HepG2 (cell line): ENCODE results near the gene ZNF677. TPM values are rescaled to one million over a fixed set of nuclear protein-coding genes. Genes with fewer than 3 reads are reported as not detected.

Experiments
- ATAC-seq: fragments of 200-7000 bp; cut with Tn5 transposase; 3 replicates; pipeline ENCODE4 v1.9.1; 2020; ENCODE audit warnings: mild to moderate bottlenecking, moderate library complexity
- BruUV-seq: library from RNA; stranded (reverse); fragments of 400-500 nt; replicated peaks from 2 replicates; lab custom pipeline; 2021; lab: Mats Ljungman, UMichigan
- CTCF ChIA-PET: fragments of 300-600 bp; formaldehyde crosslinking; extraction: SDS; loops from one replicate; lab custom pipeline; 2021; ENCODE audit warnings: low total read pairs, inconsistent platforms, low intra/inter-chr PET ratio; lab: Yijun Ruan, JAX
- POLR2A ChIA-PET: fragments of 350-600 bp; sonication (Branson Sonifier 250); formaldehyde crosslinking; loops from one replicate; lab custom pipeline; 2020; ENCODE audit warnings: antibody characterized with exemption, inconsistent platforms; lab: Yijun Ruan, JAX
- DNase-seq: peaks from one replicate; pipeline ENCODE4 v3.0.0-alpha.2; 2015; ENCODE audit warnings: low spot score
- FAIRE-seq: peaks from 3 replicates; lab custom pipeline; 2011; peaks lifted over from hg19 to GRCh38; lab: Jason Lieb, UNC
- H2AFZ ChIP-seq: one replicate; pipeline ENCODE4 v1.6.1; 2011; ENCODE audit warnings: low read length, inconsistent platforms
- H3K27ac ChIP-seq: fragments of 300-600 bp; 3 replicates; pipeline ENCODE4 v1.8.0; 2011; ENCODE audit warnings: mixed run types, mild to moderate bottlenecking, mixed read lengths, low read length, inconsistent platforms; ENCODE audit not compliant: insufficient read depth; ENCODE audit errors: extremely low read length
- H3K27me3 ChIP-seq, 2 experiments: fragments of 200-600 bp in 1 of 2; 2 replicates in 1 of 2; 3 replicates in 1 of 2; pipeline versions ENCODE4 v1.6.0 to v1.8.0; 2011; ENCODE audit warnings: low read length in 2 of 2, mild to moderate bottlenecking in 2 of 2, moderate library complexity in 2 of 2, inconsistent platforms in 1 of 2; ENCODE audit not compliant: insufficient read depth in 2 of 2, control insufficient read depth in 1 of 2
- H3K36me3 ChIP-seq, 2 experiments: fragments of 200-600 bp in 1 of 2; replicated peaks in 1 of 2; 2 replicates in 1 of 2; 3 replicates in 1 of 2; pipeline versions ENCODE4 v1.5.1 to v1.8.0; 2011; ENCODE audit warnings: low read length in 2 of 2, inconsistent platforms in 1 of 2; ENCODE audit not compliant: insufficient read depth in 2 of 2, control insufficient read depth in 1 of 2
- H3K4me1 ChIP-seq: 2 replicates; pipeline ENCODE4 v1.5.1; 2012; ENCODE audit warnings: low read length, inconsistent platforms; ENCODE audit not compliant: insufficient read depth
- H3K4me2 ChIP-seq: 2 replicates; pipeline ENCODE4 v1.6.0; 2011; ENCODE audit warnings: low read depth, low read length, inconsistent platforms
- H3K4me3 ChIP-seq, 3 experiments: fragments of 200-600 bp in 1 of 3; sonication (generic), shearing (Covaris generic) in 1 of 3; replicated peaks in 1 of 3; 2 replicates each; pipeline ENCODE4 v1.5.1; 2011 to 2016; ENCODE audit warnings: low read length in 3 of 3, inconsistent platforms in 2 of 3, low read depth in 2 of 3, mild to moderate bottlenecking in 2 of 3, control low read depth in 1 of 3, mixed read lengths in 1 of 3; ENCODE audit not compliant: insufficient read depth in 1 of 3
- H3K79me2 ChIP-seq: one replicate; pipeline ENCODE4 v1.6.1; 2011; ENCODE audit warnings: low read length, inconsistent platforms; ENCODE audit not compliant: insufficient read depth
- H3K9ac ChIP-seq: 2 replicates; pipeline ENCODE4 v1.6.0; 2011; ENCODE audit warnings: mild to moderate bottlenecking, low read depth, low read length, inconsistent platforms; ENCODE audit not compliant: insufficient read depth
- H3K9me3 ChIP-seq: 2 replicates; pipeline ENCODE4 v1.5.1; 2012; ENCODE audit warnings: mild to moderate bottlenecking, low read length
- H4K20me1 ChIP-seq: 2 replicates; pipeline ENCODE4 v1.6.0; 2011; ENCODE audit warnings: inconsistent platforms, mild to moderate bottlenecking, low read length, moderate library complexity; ENCODE audit not compliant: insufficient read depth
- ZBED4 ChIP-seq: sonication (generic); formaldehyde crosslinking; IDR thresholded peaks from 2 replicates; pipeline ENCODE4 v1.4.0; 2020; ENCODE audit warnings: missing genetic modification reagents, borderline replicate concordance
- ZFP90 ChIP-seq: sonication (generic); formaldehyde crosslinking; IDR thresholded peaks from 2 replicates; pipeline ENCODE4 v1.8.0; 2022; ENCODE audit warnings: missing genetic modification reagents, mild to moderate bottlenecking, inconsistent platforms, borderline replicate concordance
- ZKSCAN8 ChIP-seq: IDR thresholded peaks from 2 replicates; pipeline ENCODE4 v1.6.1; 2016; ENCODE audit warnings: borderline replicate concordance, missing genetic modification reagents, missing compliant biosample characterization
- ZNF350 ChIP-seq: sonication (generic); formaldehyde crosslinking; IDR thresholded peaks from 2 replicates; pipeline ENCODE4 v1.4.0; 2020; ENCODE audit warnings: mild to moderate bottlenecking, low read depth, missing genetic modification reagents, borderline replicate concordance
- ZNF407 ChIP-seq: sonication (generic); formaldehyde crosslinking; IDR thresholded peaks from one replicate; pipeline ENCODE4 v1.5.1; 2020; ENCODE audit warnings: mild to moderate bottlenecking, missing genetic modification reagents; ENCODE audit errors: not compliant biosample characterization
- WGBS: methylation state at CpG from one replicate; pipeline ENCODE4 v1.1.6; 2017; ENCODE audit warnings: low lambda C conversion rate; 5-methylcytosine and 5-hydroxymethylcytosine counted together
- in situ Hi-C: cut with HindIII; loops from 2 replicates; pipeline ENCODE4 v1.10.0; 2017; ENCODE audit warnings: low pct_unique_long_range_greater_than_20kb; ENCODE audit not compliant: extremely low pct_ligation_motif_present
- intact Hi-C: fragments of 100-400 bp; cut with micrococcal nuclease; formaldehyde crosslinking; loops from one replicate; pipeline ENCODE4 v1.10.0; 2022; ENCODE audit not compliant: unreplicated experiment
- polyA plus RNA-seq, 8 experiments: library from polyadenylated mRNA; depleted of rRNA in 3 of 8; stranded (reverse) in 7 of 8; unstranded in 1 of 8; fragments of >200 nt; fragmentation: Illumina TruSeq in 4 of 8; extraction: Trizol in 4 of 8; gene quantifications; 2 replicates each; pipeline versions ENCODE4 v1.2.1 to v1.2.3, GENCODE V29; 2011 to 2016; ENCODE audit warnings: low read depth in 4 of 8, missing spikeins in 1 of 8, mixed read lengths in 1 of 8; ENCODE audit not compliant: insufficient read depth in 1 of 8
- total RNA-seq, 5 experiments: library from RNA; depleted of rRNA; stranded (reverse); fragments of >200 nt; fragmentation: Illumina TruSeq; extraction: Trizol; gene quantifications; 2 replicates each; pipeline ENCODE4 v1.2.3, GENCODE V29; 2016; ENCODE audit warnings: low read depth in 1 of 5

The ZNF677 gene
- total and polyA plus RNA-seq, 2 of the 13 experiments (the other 11 are each of a cell fraction or from before 2014, with no cell fraction given), result not detected

GRCh38 chr19:53237114-53237777 lies 17.4 kb downstream of the ZNF677 start (continued):
- TF ChIP-seq ZNF407 (CRISPR knock-in tag) (no peak), ZFP90 (CRISPR knock-in tag) (no peak)

GRCh38 chr19:53224606-53225005 lies 30.1 kb downstream of the ZNF677 start:
- in situ Hi-C loops, result no loop called here

More at GRCh38 chr19:53224606-53225005, 30.1 kb downstream of the ZNF677 start:
- ChIA-PET POLR2A (no interaction called here), CTCF (no interaction called here)
- Histone ChIP-seq H3K4me2 (no peak overlapping the region), H3K9me3 (peaks cover 74% of the 10 kb centered on the region), H3K27ac (no peak overlapping the region), H3K4me3 (no peak overlapping the region), H4K20me1 (no peaks in the 10 kb centered on the region), H3K36me3 (no peaks in the 10 kb centered on the region), H3K27me3 (no peaks in the 10 kb centered on the region), H2AFZ (no peak overlapping the region), H3K4me1 (no peaks in the 10 kb centered on the region), H3K9ac (no peak overlapping the region), H3K79me2 (no peaks in the 10 kb centered on the region)
- no peak for ATAC-seq
- 74% methylated on average over 20 of the region's 20 CpGs for WGBS
- FAIRE-seq, result no peak
- TF ChIP-seq ZBED4 (CRISPR knock-in tag) (no peak), ZKSCAN8 (CRISPR knock-in tag) (no peak), ZNF350 (CRISPR knock-in tag) (no peak)
- BruUV-seq, result no TSS peak
- DNase-seq, result no peak
- intact Hi-C loops, result no loop called here
